ENCODE results near the gene KRTAP5-6. TPM values are rescaled to one million over a fixed set of nuclear protein-coding genes. Genes with fewer than 3 reads are reported as not detected.

Gene KRTAP5-6
- polyA plus RNA-seq, 2 of the 4 experiments (the other 2 are of a cell fraction): not detected

- TF ChIP-seq HMGXB4 (CRISPR knock-in tag; IDR thresholded peaks at IDR 0.05; ENCODE audit: borderline replicate concordance): no peak
- no peak for TF ChIP-seq NPAS2 (CRISPR knock-in tag; IDR thresholded peaks at IDR 0.05; ENCODE audit: borderline replicate concordance)
- no peak for TF ChIP-seq FOSL2 (IDR thresholded peaks at IDR 0.05)
- no peak for TF ChIP-seq FOSL2 (CRISPR knock-in tag; IDR thresholded peaks at IDR 0.05)
Observed at GRCh38 chr11:1728301-1728700, 31.3 kb downstream of the KRTAP5-6 start (continued).

- DNase-seq (ENCODE audit: low read depth in 1 of 2, low spot score in 1 of 2): no peak
- H3K27ac ChIP-seq: no peak overlapping the region
- FAIRE-seq: no peak
- TF ChIP-seq ELK1 (IDR thresholded peaks at IDR 0.05; ENCODE audit: low read depth, low read length) (no peak), GATA3 (IDR thresholded peaks at IDR 0.05; ENCODE audit: borderline replicate concordance) (no peak), CBX2 (IDR thresholded peaks at IDR 0.05; ENCODE audit: borderline replicate concordance, low read depth) (no peak), HMGXB4 (CRISPR knock-in tag; IDR thresholded peaks at IDR 0.05; ENCODE audit: borderline replicate concordance) (no peak), BHLHE40 (IDR thresholded peaks at IDR 0.05; ENCODE audit: low read depth, low read length) (no peak), FOXS1 (CRISPR knock-in tag; IDR thresholded peaks at IDR 0.05) (no peak), EHF (CRISPR knock-in tag; IDR thresholded peaks at IDR 0.05) (no peak), RFX5 (IDR thresholded peaks at IDR 0.05) (no peak), JUN (IDR thresholded peaks at IDR 0.05) (no peak), HEYL (CRISPR knock-in tag; IDR thresholded peaks at IDR 0.05) (no peak), HOXB5 (CRISPR knock-in tag; IDR thresholded peaks at IDR 0.05) (no peak), RNF2 (IDR thresholded peaks at IDR 0.05; ENCODE audit: borderline replicate concordance, low read depth) (no peak), POLR2A (IDR thresholded peaks at IDR 0.05; ENCODE audit: low read length) (no peak)
- ChIA-PET CTCF (interaction anchor here (0.7 to 0.9 kb wide), 3 partner anchors 22 to 104 kb away, joined by 3 to 5 read pairs (median 4); no protein-coding TSS in a partner anchor), POLR2A (no interaction called here)
- WGBS (ENCODE audit: missing lambda C conversion rate): 78% methylated on average over 24 of the region's 25 CpGs
- no peak overlapping the region for H3K4me2 ChIP-seq
- no peak overlapping the region for H3K4me3 ChIP-seq
- no peaks in the 10 kb centered on the region for H3K4me1 ChIP-seq
- no peak for ATAC-seq
- no peaks in the 10 kb centered on the region for H3K9me3 ChIP-seq
Observed at GRCh38 chr11:1728931-1729691, 32.1 kb downstream of the KRTAP5-6 start.

GRCh38 chr11:1729692-1730011 is 32.7 kb downstream of the KRTAP5-6 start:
- FAIRE-seq (no peak), ATAC-seq (no peak), DNase-seq (ENCODE audit: low read depth in 1 of 2, low spot score in 1 of 2) (no peak)
- H3K27ac ChIP-seq: no peak overlapping the region
- TF ChIP-seq FOXS1 (CRISPR knock-in tag; IDR thresholded peaks at IDR 0.05) (no peak), RAD21 (conservative IDR thresholded peaks at IDR 0.05 in 1 of 2, IDR thresholded peaks at IDR 0.05 in 1 of 2) (no peak), KDM1A (IDR thresholded peaks at IDR 0.05; ENCODE audit: low read depth) (no peak), MAFK (IDR thresholded peaks at IDR 0.05; ENCODE audit: partially characterized antibody) (peak; percentile 22), RCOR1 (IDR thresholded peaks at IDR 0.05; ENCODE audit: low read depth, low read length) (no peak), SREBF2 (IDR thresholded peaks at IDR 0.05) (no peak), HOXB13 (CRISPR knock-in tag; IDR thresholded peaks at IDR 0.05; ENCODE audit: low read depth) (no peak)
- H3K9me3 ChIP-seq: no peaks in the 10 kb centered on the region
- no peaks in the 10 kb centered on the region for H3K4me1 ChIP-seq
- ChIA-PET POLR2A (no interaction called here), CTCF (interaction anchor here (0.7 to 0.9 kb wide), 3 partner anchors 23 to 103 kb away, joined by 3 to 5 read pairs (median 4); no protein-coding TSS in a partner anchor)
- no peak overlapping the region for H3K4me2 ChIP-seq
- no peak overlapping the region for H3K4me3 ChIP-seq
- WGBS (ENCODE audit: missing lambda C conversion rate): 43% methylated on average over 9 of the region's 9 CpGs

All from A549 (cell line).